Activated CD8-positive, alpha-beta T cell treated with anti-CD3 and anti-CD28 coated beads for 36 hours (primary cell): ENCODE data around the gene C2CD4C. TPM values are rescaled to one million over a fixed set of nuclear protein-coding genes. Genes with fewer than 3 reads are reported as not detected.

Source experiments
- ATAC-seq: fragments of 200-7000 bp; cut with Tn5 transposase; one replicate; pipeline ENCODE4 v1.10.0; 2021; ENCODE audit warnings: mild to moderate bottlenecking, moderate library complexity
- CTCF ChIA-PET: fragments of 350-600 bp; sonication (Branson Sonifier 250); formaldehyde crosslinking; loops from one replicate; lab custom pipeline; 2021; ENCODE audit warnings: antibody characterized with exemption; lab: Charles Lee
- POLR2A ChIA-PET: fragments of 350-600 bp; sonication (Branson Sonifier 250); formaldehyde crosslinking; loops from one replicate; lab custom pipeline; 2021; ENCODE audit warnings: antibody characterized with exemption; lab: Charles Lee
- DNase-seq: peaks from one replicate; pipeline ENCODE4 v3.0.0-alpha.2; 2020
- H3K27ac Mint-ChIP-seq: one replicate; pipeline ENCODE4 v1.8.0; 2021; ENCODE audit warnings: mild to moderate bottlenecking, mixed read lengths
- H3K27me3 Mint-ChIP-seq: one replicate; pipeline ENCODE4 v1.8.0; 2021; ENCODE audit warnings: mixed read lengths
- H3K36me3 Mint-ChIP-seq: one replicate; pipeline ENCODE4 v1.8.0; 2021; ENCODE audit warnings: low read depth, mixed read lengths
- H3K4me1 Mint-ChIP-seq: one replicate; pipeline ENCODE4 v1.8.0; 2021; ENCODE audit warnings: low read depth, mixed read lengths
- H3K4me3 Mint-ChIP-seq: one replicate; pipeline ENCODE4 v1.8.0; 2021; ENCODE audit warnings: mild to moderate bottlenecking, moderate library complexity, mixed read lengths
- H3K9me3 Mint-ChIP-seq: one replicate; pipeline ENCODE4 v1.8.0; 2021; ENCODE audit warnings: mixed read lengths
- intact Hi-C: fragments of 100-400 bp; cut with micrococcal nuclease; formaldehyde crosslinking; loops from one replicate; pipeline ENCODE4 v1.10.0; 2022
- total RNA-seq, 2 experiments: library from RNA; stranded (reverse); gene quantifications; one replicate each; pipeline ENCODE4 v1.2.3, GENCODE V29; 2021
- TF ChIP-seq, protein P1 (sequence below): fragments of 200-600 bp; IDR thresholded peaks from one replicate; pipeline ENCODE4 v1.8.0; 2022; ENCODE audit warnings: antibody characterized with exemption, mild to moderate bottlenecking

The C2CD4C gene
- total RNA-seq, 2 experiments from 2014 or later: 0.13 to 0.25 TPM

DNA sequence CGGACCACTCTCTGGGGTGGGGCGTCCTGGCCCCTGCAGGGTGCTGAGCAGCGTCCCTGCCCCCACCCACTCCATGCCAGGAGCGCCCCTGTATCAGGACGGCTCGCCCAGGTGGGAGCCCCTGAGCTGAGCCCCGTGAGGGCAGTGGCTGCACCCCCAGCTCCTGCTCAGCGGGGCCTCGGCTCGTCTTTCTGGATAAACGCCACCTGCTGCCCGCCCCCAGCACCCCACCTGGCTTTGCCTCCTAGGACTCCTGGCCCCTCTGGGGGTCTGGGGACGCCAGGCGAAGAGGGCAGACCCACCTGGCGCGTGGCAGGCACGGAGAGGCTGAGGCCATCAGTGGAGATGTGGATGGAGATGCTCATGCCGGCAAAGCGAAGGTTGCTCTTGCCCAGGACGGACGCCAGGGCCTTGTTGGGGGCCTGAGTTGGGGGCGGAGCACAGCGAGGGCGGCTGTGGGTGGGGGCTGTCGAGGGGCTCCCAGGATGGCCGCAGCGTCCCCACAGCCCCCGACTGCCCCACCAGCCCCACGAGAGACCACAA is 29.5 kb upstream of the C2CD4C start:
- DNase-seq: no peak
- Mint-ChIP-seq H3K27me3 (peaks cover 23% of the 10 kb centered on the region), H3K9me3 (peaks cover 2% of the 10 kb centered on the region), H3K36me3 (no peaks in the 10 kb centered on the region), H3K4me3 (no peak overlapping the region), H3K4me1 (peaks cover 6% of the 10 kb centered on the region), H3K27ac (no peak overlapping the region)
- intact Hi-C loops: no loop called here
- ChIA-PET POLR2A (no interaction called here), CTCF (no interaction called here)
- TF ChIP-seq, protein P1, sequence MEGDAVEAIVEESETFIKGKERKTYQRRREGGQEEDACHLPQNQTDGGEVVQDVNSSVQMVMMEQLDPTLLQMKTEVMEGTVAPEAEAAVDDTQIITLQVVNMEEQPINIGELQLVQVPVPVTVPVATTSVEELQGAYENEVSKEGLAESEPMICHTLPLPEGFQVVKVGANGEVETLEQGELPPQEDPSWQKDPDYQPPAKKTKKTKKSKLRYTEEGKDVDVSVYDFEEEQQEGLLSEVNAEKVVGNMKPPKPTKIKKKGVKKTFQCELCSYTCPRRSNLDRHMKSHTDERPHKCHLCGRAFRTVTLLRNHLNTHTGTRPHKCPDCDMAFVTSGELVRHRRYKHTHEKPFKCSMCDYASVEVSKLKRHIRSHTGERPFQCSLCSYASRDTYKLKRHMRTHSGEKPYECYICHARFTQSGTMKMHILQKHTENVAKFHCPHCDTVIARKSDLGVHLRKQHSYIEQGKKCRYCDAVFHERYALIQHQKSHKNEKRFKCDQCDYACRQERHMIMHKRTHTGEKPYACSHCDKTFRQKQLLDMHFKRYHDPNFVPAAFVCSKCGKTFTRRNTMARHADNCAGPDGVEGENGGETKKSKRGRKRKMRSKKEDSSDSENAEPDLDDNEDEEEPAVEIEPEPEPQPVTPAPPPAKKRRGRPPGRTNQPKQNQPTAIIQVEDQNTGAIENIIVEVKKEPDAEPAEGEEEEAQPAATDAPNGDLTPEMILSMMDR: no peak
- ATAC-seq: no peak

DNA sequence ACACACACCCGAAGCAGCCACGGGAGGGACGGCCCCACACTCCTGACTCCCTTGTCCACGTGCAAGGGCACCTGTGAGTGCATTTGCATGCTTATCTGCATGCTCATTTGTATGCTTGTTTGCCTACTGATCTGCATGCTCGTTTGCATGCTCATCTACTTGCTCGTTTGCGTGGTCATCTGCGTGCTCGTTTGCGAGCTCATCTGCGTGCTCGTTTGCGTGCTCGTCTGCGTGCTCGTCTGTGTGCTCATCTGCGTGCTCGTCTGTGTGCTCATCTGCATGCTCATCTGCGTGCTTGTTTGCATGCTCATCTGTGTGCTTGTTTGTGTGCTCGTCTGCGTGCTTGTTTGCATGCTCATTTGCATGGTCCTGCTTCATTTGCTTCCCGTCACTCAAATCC is 28.1 kb upstream of the C2CD4C start:
- Mint-ChIP-seq H3K27ac (no peak overlapping the region), H3K36me3 (no peaks in the 10 kb centered on the region), H3K9me3 (peaks cover 2% of the 10 kb centered on the region), H3K27me3 (peaks cover 22% of the 10 kb centered on the region), H3K4me1 (peaks cover 6% of the 10 kb centered on the region), H3K4me3 (no peak overlapping the region)
- ATAC-seq: no peak
- intact Hi-C loops: no loop called here
- CTCF ChIA-PET: no interaction called here
- no peak for DNase-seq
- TF ChIP-seq, protein P1: no peak
- POLR2A ChIA-PET: no interaction called here

DNA sequence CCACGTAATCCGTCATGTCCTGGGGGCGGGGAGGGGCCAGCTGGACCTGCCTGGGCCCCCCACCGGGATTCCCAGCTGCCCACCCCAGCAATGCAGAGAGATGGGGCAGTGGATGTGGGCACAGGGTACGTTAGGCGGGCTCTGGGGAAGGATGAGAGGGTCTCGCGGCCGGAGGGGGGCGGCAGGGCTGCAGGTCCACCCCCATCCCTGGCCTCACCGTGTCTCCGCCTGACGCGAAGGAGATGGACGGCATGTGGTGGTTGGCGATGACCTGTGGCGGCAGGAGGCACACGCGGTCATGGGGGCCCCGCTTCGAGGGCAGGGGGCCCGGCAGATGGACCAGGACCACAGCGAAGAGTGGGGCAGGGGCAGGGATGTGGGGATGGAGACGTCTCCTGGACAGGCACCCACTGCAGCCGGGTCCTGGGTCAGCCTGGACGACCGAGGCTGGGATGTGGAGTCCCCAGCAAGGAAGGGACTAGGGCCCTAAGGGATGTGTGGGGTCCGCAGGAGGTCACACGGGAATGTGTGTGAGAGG is 27.5 kb upstream of the C2CD4C start:
- ChIA-PET POLR2A (no interaction called here), CTCF (no interaction called here)
- Mint-ChIP-seq H3K27ac (no peak overlapping the region), H3K27me3 (peaks cover 17% of the 10 kb centered on the region), H3K4me1 (peaks cover 5% of the 10 kb centered on the region), H3K9me3 (no peaks in the 10 kb centered on the region), H3K4me3 (no peak overlapping the region), H3K36me3 (no peaks in the 10 kb centered on the region)
- no peak for ATAC-seq
- TF ChIP-seq, protein P1: no peak
- intact Hi-C loops: no loop called here
- DNase-seq: no peak

DNA sequence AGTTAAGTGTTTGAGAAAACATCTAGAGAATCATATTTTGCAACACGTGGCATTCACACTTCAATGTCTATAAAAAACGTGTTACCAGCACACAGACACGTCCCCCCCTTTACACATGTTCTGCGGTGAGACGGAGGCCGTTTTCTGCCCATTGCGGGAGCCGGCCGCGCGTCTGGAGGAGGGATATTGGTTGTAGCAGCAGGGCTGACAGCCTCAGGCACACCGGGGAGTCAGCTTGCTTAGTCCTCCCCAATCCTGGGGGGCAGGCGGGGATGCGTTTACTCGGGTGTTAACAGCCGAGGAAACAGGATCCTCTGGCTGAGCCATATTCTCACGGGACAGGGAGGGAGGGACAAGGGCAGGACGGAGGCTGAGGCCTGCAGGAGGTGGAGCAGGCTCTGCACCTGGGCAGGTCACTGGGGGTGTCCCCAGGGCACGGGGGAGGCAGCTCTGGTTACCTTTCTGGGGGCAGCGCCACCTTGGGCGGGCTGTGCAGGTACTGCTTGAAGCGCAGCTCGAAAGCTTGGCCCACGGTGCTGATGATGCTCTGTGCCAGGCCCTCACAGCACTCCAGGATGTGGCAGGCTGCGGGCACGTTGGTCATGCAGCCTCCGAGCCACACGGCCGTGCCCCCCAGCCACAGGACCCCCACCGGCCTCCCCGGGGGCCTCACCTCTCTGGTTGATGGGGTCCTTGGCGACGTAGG is 26.9 kb upstream of the C2CD4C start:
- CTCF ChIA-PET: no interaction called here
- peaks cover 1% of the 10 kb centered on the region for H3K36me3 Mint-ChIP-seq
- intact Hi-C loops: no loop called here

More for the DNA sequence above, 26.9 kb upstream of the C2CD4C start:
- DNase-seq (no peak), ATAC-seq (no peak)
- Mint-ChIP-seq H3K27me3 (peaks cover 15% of the 10 kb centered on the region), H3K4me3 (no peak overlapping the region), H3K27ac (no peak overlapping the region), H3K9me3 (peaks cover 1% of the 10 kb centered on the region), H3K4me1 (no peaks in the 10 kb centered on the region)
- POLR2A ChIA-PET: no interaction called here
- TF ChIP-seq, protein P1: no peak
